HEK293 (cell line): ENCODE results near the gene STT3A.

ENCODE experiments used
- CTCF ChIA-PET: fragments of 350-600 bp; formaldehyde crosslinking; extraction: SDS; loops from one replicate; lab custom pipeline; 2021; ENCODE audit warnings: antibody characterized with exemption; lab: Yijun Ruan, JAX
- POLR2A ChIA-PET: fragments of 300-600 bp; formaldehyde crosslinking; extraction: SDS; loops from one replicate; lab custom pipeline; 2020; ENCODE audit warnings: antibody characterized with exemption, inconsistent platforms; lab: Yijun Ruan, JAX
- H3K27ac ChIP-seq: fragments of 200-500 bp; sonication (Bioruptor generic); 2 replicates; pipeline ENCODE4 v1.5.1; 2014; ENCODE audit warnings: low read depth, low read length, control low read depth, inconsistent platforms; ENCODE audit errors: extremely low read depth
- H3K36me3 ChIP-seq, 2 experiments: fragments of 200-500 bp in 1 of 2; sonication (Bioruptor generic) in 1 of 2; 1 replicate in 1 of 2; 2 replicates in 1 of 2; pipeline ENCODE4 v1.5.1; 2014 to 2017; ENCODE audit warnings: inconsistent platforms in 2 of 2, low read length in 2 of 2; ENCODE audit not compliant: control insufficient read depth in 2 of 2, insufficient read depth in 1 of 2
- H3K4me1 ChIP-seq: fragments of 200-500 bp; sonication (Bioruptor generic); 2 replicates; pipeline ENCODE4 v1.5.1; 2014; ENCODE audit warnings: mild to moderate bottlenecking, low read length, inconsistent platforms; ENCODE audit not compliant: control insufficient read depth, insufficient read depth
- H3K4me3 ChIP-seq: 2 replicates; pipeline ENCODE4 v1.5.1; 2011; ENCODE audit warnings: low read depth, mild to moderate bottlenecking, control low read depth, low read length, moderate library complexity
- H3K9me3 ChIP-seq: fragments of 200-500 bp; sonication (Bioruptor generic); 2 replicates; pipeline ENCODE4 v1.5.1; 2014; ENCODE audit warnings: low read depth, low read length, inconsistent platforms; ENCODE audit not compliant: control insufficient read depth, insufficient read depth
- GLI2 ChIP-seq: fragments of 450-650 bp; formaldehyde crosslinking; IDR thresholded peaks from 2 replicates; pipeline ENCODE4; 2017; ENCODE audit warnings: missing biosample characterization, missing genetic modification characterization, low read depth, borderline replicate concordance
- GLIS2 ChIP-seq: fragments of 450-650 bp; formaldehyde crosslinking; IDR thresholded peaks from 2 replicates; pipeline ENCODE4 v1.5.1; 2016; ENCODE audit warnings: missing biosample characterization, missing genetic modification characterization
- PRDM6 ChIP-seq: fragments of 450-650 bp; formaldehyde crosslinking; IDR thresholded peaks from 2 replicates; pipeline ENCODE4 v1.5.1; 2017; ENCODE audit warnings: missing biosample characterization, missing genetic modification characterization
- SCRT2 ChIP-seq: fragments of 450-650 bp; formaldehyde crosslinking; IDR thresholded peaks from 2 replicates; pipeline ENCODE4 v1.5.1; 2016; ENCODE audit warnings: missing biosample characterization, missing genetic modification characterization
- ZBTB44 ChIP-seq: fragments of 450-650 bp; IDR thresholded peaks from 2 replicates; pipeline ENCODE4 v1.5.1; 2018; ENCODE audit warnings: missing biosample characterization, mild to moderate bottlenecking, missing genetic modification characterization
- ZNF155 ChIP-seq: fragments of 450-650 bp; formaldehyde crosslinking; IDR thresholded peaks from 2 replicates; pipeline ENCODE4 v1.5.1; 2016; ENCODE audit warnings: missing biosample characterization, missing genetic modification characterization
- ZNF302 ChIP-seq: fragments of 450-650 bp; formaldehyde crosslinking; IDR thresholded peaks from 2 replicates; pipeline ENCODE4 v1.5.1; 2016; ENCODE audit warnings: missing biosample characterization, missing genetic modification characterization, low read depth
- ZNF629 ChIP-seq: fragments of 450-650 bp; formaldehyde crosslinking; IDR thresholded peaks from 2 replicates; pipeline ENCODE4 v1.5.1; 2017; ENCODE audit warnings: missing biosample characterization, missing genetic modification characterization
- ZNF785 ChIP-seq: fragments of 450-650 bp; formaldehyde crosslinking; IDR thresholded peaks from 2 replicates; pipeline ENCODE4 v1.5.1; 2016; ENCODE audit warnings: missing biosample characterization, missing genetic modification characterization
- TF ChIP-seq, protein P1 (sequence below): fragments of 450-650 bp; formaldehyde crosslinking; conservative IDR thresholded peaks from 2 replicates; pipeline ENCODE4 v1.5.1; 2016; ENCODE audit warnings: low read depth, missing biosample characterization, missing genetic modification characterization
- TF ChIP-seq, protein P2 (sequence below): fragments of 450-650 bp; formaldehyde crosslinking; conservative IDR thresholded peaks from 2 replicates; pipeline ENCODE4 v1.5.1; 2016; ENCODE audit warnings: low read depth, missing biosample characterization, missing genetic modification characterization

The STT3A gene

GRCh38 chr11:125626288-125626950 lies 33.8 kb downstream of the STT3A start (continued):
- TF ChIP-seq, protein P1, sequence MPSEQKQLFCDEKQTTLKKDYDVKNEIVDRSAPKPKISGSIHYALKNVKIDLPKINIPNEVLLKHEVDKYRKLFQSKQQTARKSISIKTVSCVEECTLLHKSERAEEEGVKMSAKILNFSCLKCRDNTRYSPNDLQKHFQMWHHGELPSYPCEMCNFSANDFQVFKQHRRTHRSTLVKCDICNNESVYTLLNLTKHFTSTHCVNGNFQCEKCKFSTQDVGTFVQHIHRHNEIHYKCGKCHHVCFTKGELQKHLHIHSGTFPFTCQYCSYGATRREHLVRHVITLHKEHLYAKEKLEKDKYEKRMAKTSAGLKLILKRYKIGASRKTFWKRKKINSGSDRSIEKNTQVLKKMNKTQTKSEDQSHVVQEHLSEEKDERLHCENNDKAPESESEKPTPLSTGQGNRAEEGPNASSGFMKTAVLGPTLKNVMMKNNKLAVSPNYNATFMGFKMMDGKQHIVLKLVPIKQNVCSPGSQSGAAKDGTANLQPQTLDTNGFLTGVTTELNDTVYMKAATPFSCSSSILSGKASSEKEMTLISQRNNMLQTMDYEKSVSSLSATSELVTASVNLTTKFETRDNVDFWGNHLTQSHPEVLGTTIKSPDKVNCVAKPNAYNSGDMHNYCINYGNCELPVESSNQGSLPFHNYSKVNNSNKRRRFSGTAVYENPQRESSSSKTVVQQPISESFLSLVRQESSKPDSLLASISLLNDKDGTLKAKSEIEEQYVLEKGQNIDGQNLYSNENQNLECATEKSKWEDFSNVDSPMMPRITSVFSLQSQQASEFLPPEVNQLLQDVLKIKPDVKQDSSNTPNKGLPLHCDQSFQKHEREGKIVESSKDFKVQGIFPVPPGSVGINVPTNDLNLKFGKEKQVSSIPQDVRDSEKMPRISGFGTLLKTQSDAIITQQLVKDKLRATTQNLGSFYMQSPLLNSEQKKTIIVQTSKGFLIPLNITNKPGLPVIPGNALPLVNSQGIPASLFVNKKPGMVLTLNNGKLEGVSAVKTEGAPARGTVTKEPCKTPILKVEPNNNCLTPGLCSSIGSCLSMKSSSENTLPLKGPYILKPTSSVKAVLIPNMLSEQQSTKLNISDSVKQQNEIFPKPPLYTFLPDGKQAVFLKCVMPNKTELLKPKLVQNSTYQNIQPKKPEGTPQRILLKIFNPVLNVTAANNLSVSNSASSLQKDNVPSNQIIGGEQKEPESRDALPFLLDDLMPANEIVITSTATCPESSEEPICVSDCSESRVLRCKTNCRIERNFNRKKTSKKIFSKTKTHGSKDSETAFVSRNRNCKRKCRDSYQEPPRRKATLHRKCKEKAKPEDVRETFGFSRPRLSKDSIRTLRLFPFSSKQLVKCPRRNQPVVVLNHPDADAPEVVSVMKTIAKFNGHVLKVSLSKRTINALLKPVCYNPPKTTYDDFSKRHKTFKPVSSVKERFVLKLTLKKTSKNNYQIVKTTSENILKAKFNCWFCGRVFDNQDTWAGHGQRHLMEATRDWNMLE (tag by site-specific recombination): no peak
- TF ChIP-seq ZNF302 (tag by site-specific recombination): no peak
- peak; percentile 27; the same call in 1 of the 2 replicates for TF ChIP-seq GLIS2
- no peak for TF ChIP-seq SCRT2 (tag by site-specific recombination)

- Histone ChIP-seq H3K9me3 (no peaks in the 10 kb centered on the region), H3K4me1 (peaks cover 2% of the 10 kb centered on the region; the same call in 1 of the 2 replicates), H3K4me3 (peak overlapping the region; percentile 74), H3K27ac (no peak overlapping the region), H3K36me3 (peaks cover 12 to 37% of the 10 kb centered on the region in 2 experiments; a peak in 2 of 3 replicates)
- CTCF ChIA-PET: interaction anchor here (0.7 to 1.2 kb wide), 5 partner anchors 13 to 536 kb away, joined by 3 to 4 read pairs (median 3); partner anchors contain the start of gene EI24
- TF ChIP-seq ZBTB44 (tag by site-specific recombination): no peak
- TF ChIP-seq ZNF155: no peak
- peak; percentile 44 for TF ChIP-seq ZNF629 (tag by site-specific recombination)
- TF ChIP-seq, protein P2, sequence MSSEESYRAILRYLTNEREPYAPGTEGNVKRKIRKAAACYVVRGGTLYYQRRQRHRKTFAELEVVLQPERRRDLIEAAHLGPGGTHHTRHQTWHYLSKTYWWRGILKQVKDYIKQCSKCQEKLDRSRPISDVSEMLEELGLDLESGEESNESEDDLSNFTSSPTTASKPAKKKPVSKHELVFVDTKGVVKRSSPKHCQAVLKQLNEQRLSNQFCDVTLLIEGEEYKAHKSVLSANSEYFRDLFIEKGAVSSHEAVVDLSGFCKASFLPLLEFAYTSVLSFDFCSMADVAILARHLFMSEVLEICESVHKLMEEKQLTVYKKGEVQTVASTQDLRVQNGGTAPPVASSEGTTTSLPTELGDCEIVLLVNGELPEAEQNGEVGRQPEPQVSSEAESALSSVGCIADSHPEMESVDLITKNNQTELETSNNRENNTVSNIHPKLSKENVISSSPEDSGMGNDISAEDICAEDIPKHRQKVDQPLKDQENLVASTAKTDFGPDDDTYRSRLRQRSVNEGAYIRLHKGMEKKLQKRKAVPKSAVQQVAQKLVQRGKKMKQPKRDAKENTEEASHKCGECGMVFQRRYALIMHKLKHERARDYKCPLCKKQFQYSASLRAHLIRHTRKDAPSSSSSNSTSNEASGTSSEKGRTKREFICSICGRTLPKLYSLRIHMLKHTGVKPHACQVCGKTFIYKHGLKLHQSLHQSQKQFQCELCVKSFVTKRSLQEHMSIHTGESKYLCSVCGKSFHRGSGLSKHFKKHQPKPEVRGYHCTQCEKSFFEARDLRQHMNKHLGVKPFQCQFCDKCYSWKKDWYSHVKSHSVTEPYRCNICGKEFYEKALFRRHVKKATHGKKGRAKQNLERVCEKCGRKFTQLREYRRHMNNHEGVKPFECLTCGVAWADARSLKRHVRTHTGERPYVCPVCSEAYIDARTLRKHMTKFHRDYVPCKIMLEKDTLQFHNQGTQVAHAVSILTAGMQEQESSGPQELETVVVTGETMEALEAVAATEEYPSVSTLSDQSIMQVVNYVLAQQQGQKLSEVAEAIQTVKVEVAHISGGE (tag by site-specific recombination): no peak
- peak; percentile 48; the same call in 1 of the 2 replicates for TF ChIP-seq PRDM6 (tag by site-specific recombination)
- no peak for TF ChIP-seq ZNF785
- no peak for TF ChIP-seq GLI2 (tag by site-specific recombination)
- TF ChIP-seq, all 188 proteins: peak for 2
- POLR2A ChIA-PET: interaction anchor here (0.7 kb wide), 1 partner anchor 35 kb away, joined by 3 read pairs; the partner anchor contains the start of gene STT3A
These were observed 34.7 kb downstream of the STT3A start for GRCh38 chr11:125627236-125627910.
